Panc1 (cell line): ENCODE measurements around the gene CTNND2. TPM values are rescaled to one million over a fixed set of nuclear protein-coding genes. Genes with fewer than 3 reads are reported as not detected.

ENCODE experiments used
- ATAC-seq: fragments of 200-7000 bp; cut with Tn5 transposase; 2 replicates; pipeline ENCODE4 v1.9.1; 2020; ENCODE audit warnings: mild to moderate bottlenecking, moderate library complexity
- BruUV-seq: library from RNA; stranded (reverse); fragments of 400-500 nt; replicated peaks from 2 replicates; lab custom pipeline; 2021; lab: Mats Ljungman, UMichigan
- CTCF ChIA-PET: fragments of 300-600 bp; sonication (Branson Sonifier 250); formaldehyde crosslinking; loops from one replicate; lab custom pipeline; 2022; ENCODE audit warnings: antibody characterized with exemption; lab: Charles Lee
- POLR2A ChIA-PET: fragments of 300-600 bp; sonication (Branson Sonifier 250); formaldehyde crosslinking; loops from one replicate; lab custom pipeline; 2022; ENCODE audit warnings: antibody characterized with exemption; lab: Charles Lee
- DNase-seq: peaks from one replicate; pipeline ENCODE4 v3.0.0-alpha.2; 2010; ENCODE audit warnings: low read depth, low spot score
- H3K27ac ChIP-seq: 2 replicates; pipeline ENCODE4 v1.5.1; 2011; ENCODE audit warnings: mild to moderate bottlenecking, low read length, inconsistent platforms
- H3K27me3 ChIP-seq: fragments of 200-500 bp; sonication (Bioruptor generic); 2 replicates; pipeline ENCODE4 v1.6.0; 2014; ENCODE audit warnings: low read length, inconsistent platforms; ENCODE audit not compliant: control insufficient read depth, insufficient read depth
- H3K36me3 ChIP-seq: fragments of 200-500 bp; sonication (Bioruptor generic); 2 replicates; pipeline ENCODE4 v1.5.1; 2014; ENCODE audit warnings: inconsistent platforms, mild to moderate bottlenecking, low read length, moderate library complexity; ENCODE audit not compliant: control insufficient read depth, insufficient read depth
- H3K4me1 ChIP-seq: 2 replicates; pipeline ENCODE4 v1.5.1; 2011; ENCODE audit warnings: inconsistent platforms, mild to moderate bottlenecking, low read length, moderate library complexity; ENCODE audit not compliant: control insufficient read depth, insufficient read depth
- H3K4me3 ChIP-seq, 2 experiments: 2 replicates each; pipeline ENCODE4 v1.5.1; 2011 to 2012; ENCODE audit warnings: low read depth in 2 of 2, low read length in 2 of 2, mild to moderate bottlenecking in 2 of 2, inconsistent platforms in 1 of 2, moderate library complexity in 1 of 2
- H3K9me3 ChIP-seq: fragments of 200-500 bp; sonication (Bioruptor generic); 2 replicates; pipeline ENCODE4 v1.5.1; 2014; ENCODE audit warnings: low read depth, mild to moderate bottlenecking, inconsistent platforms, low read length, moderate library complexity; ENCODE audit not compliant: control insufficient read depth, insufficient read depth
- CTCF ChIP-seq: fragments of 450-650 bp; IDR thresholded peaks from 2 replicates; pipeline ENCODE4 v1.5.1; 2017; ENCODE audit warnings: mild to moderate bottlenecking
- POLR2AphosphoS5 ChIP-seq: IDR thresholded peaks from 2 replicates; pipeline ENCODE4 v1.6.1; 2012; ENCODE audit warnings: mild to moderate bottlenecking, low read depth, low read length, moderate library complexity
- REST ChIP-seq, 2 experiments: IDR thresholded peaks; 2 replicates each; pipeline ENCODE4 v1.6.1; 2011 to 2012; ENCODE audit warnings: low read depth in 2 of 2, control low read depth in 1 of 2, low read length in 1 of 2, mild to moderate bottlenecking in 1 of 2, moderate library complexity in 1 of 2; ENCODE audit not compliant: insufficient read depth in 1 of 2
- SIN3A ChIP-seq: IDR thresholded peaks from 2 replicates; pipeline ENCODE4 v1.6.1; 2012; ENCODE audit warnings: low read depth, mild to moderate bottlenecking, low read length, moderate library complexity, borderline replicate concordance; ENCODE audit not compliant: insufficient read depth
- TCF7L2 ChIP-seq: IDR thresholded peaks from 2 replicates; pipeline ENCODE4 v1.6.1; 2011; ENCODE audit warnings: mild to moderate bottlenecking, low read depth, low read length, inconsistent platforms
- in situ Hi-C: cut with HindIII; loops from 2 replicates; pipeline ENCODE4 v1.10.0; 2016; ENCODE audit warnings: low sequenced_read_pairs, low pct_unique_long_range_greater_than_20kb
- intact Hi-C: fragments of 100-400 bp; cut with micrococcal nuclease; formaldehyde crosslinking; loops from one replicate; pipeline ENCODE4 v1.10.0; 2022; ENCODE audit not compliant: unreplicated experiment
- total RNA-seq: library from RNA; stranded (reverse); gene quantifications from one replicate; pipeline ENCODE4 v1.2.1, GENCODE V29; 2021; ENCODE audit not compliant: unreplicated experiment

CTNND2 gene
- total RNA-seq, 1 experiment from 2014 or later: 1.0 TPM

- no peaks in the 10 kb centered on the region for H3K27me3 ChIP-seq
- H3K9me3 ChIP-seq: no peaks in the 10 kb centered on the region
- H3K4me1 ChIP-seq: no peaks in the 10 kb centered on the region
- no TSS peak for BruUV-seq
- no peak overlapping the region for H3K27ac ChIP-seq
- no peak for DNase-seq
- intact Hi-C loops (no loop called here), in situ Hi-C loops (no loop called here)
- no peaks in the 10 kb centered on the region for H3K36me3 ChIP-seq
- no peak for ATAC-seq
- H3K4me3 ChIP-seq: no peak overlapping the region
- TF ChIP-seq REST (IDR thresholded peaks at IDR 0.05; ENCODE audit: insufficient read depth in 1 of 2, low read depth in 2 of 2, low read length in 1 of 2) (no peak), SIN3A (no peak), CTCF (no peak), TCF7L2 (no peak)
- ChIA-PET CTCF (interaction anchor here (0.6 to 1.2 kb wide), 2 partner anchors 16 to 311 kb away, joined by 4 to 5 read pairs; no protein-coding TSS in a partner anchor), POLR2A (no interaction called here)
Observed at GRCh38 chr5:11298877-11299276, 605.4 kb downstream of the CTNND2 start.

GRCh38 chr5:11293523-11293922 is 610.7 kb downstream of the CTNND2 start:
- intact Hi-C loops (no loop called here), in situ Hi-C loops (no loop called here)
- Histone ChIP-seq H3K4me3 (no peak overlapping the region), H3K27me3 (no peaks in the 10 kb centered on the region), H3K4me1 (no peaks in the 10 kb centered on the region), H3K27ac (no peak overlapping the region), H3K36me3 (no peaks in the 10 kb centered on the region), H3K9me3 (no peaks in the 10 kb centered on the region)
- no TSS peak for BruUV-seq
- POLR2A ChIA-PET: no interaction called here
- no peak for TF ChIP-seq POLR2AphosphoS5
- TF ChIP-seq TCF7L2: no peak
- TF ChIP-seq SIN3A: no peak
- TF ChIP-seq REST (IDR thresholded peaks at IDR 0.05; ENCODE audit: insufficient read depth in 1 of 2, low read depth in 2 of 2, low read length in 1 of 2): no peak
- TF ChIP-seq CTCF: no peak
- ATAC-seq (peak; percentile 34; the same call in 1 of the 2 replicates), DNase-seq (no peak)
- CTCF ChIA-PET: interaction anchor here (0.7 kb wide), 1 partner anchor 105 kb away, joined by 3 read pairs; no protein-coding TSS in a partner anchor
